EH (cell line): ENCODE data around the gene ARMH4.
A peak's percentile ranks its signal among the peaks of the same experiment; 100 is the strongest.

Experiments used
- DNase-seq: peaks from one replicate; pipeline ENCODE4 v3.0.0-alpha.2; 2015; ENCODE audit warnings: low read depth

ARMH4 gene

GRCh38 chr14:58055497-58056010 lies 96.5 kb downstream of the ARMH4 start:
- peak; percentile 1 for DNase-seq

- DNase-seq: no peak
Observed at GRCh38 chr14:58054100-58054499, 97.9 kb downstream of the ARMH4 start.

- DNase-seq: no peak
Observed at GRCh38 chr14:58048219-58048618, 103.8 kb downstream of the ARMH4 start.

GRCh38 chr14:58027904-58028303 lies 124.1 kb downstream of the ARMH4 start:
- DNase-seq: no peak

- DNase-seq: no peak
Observed at GRCh38 chr14:58026967-58027366, 125.0 kb downstream of the ARMH4 start.

- no peak for DNase-seq
Observed at GRCh38 chr14:58026219-58026618, 125.8 kb downstream of the ARMH4 start.

GRCh38 chr14:58014778-58015177 lies 137.2 kb downstream of the ARMH4 start:
- DNase-seq: no peak

- no peak for DNase-seq
Observed at GRCh38 chr14:58002618-58003017, 149.4 kb downstream of the ARMH4 start.

GRCh38 chr14:57999979-58000378 lies 152.0 kb downstream of the ARMH4 start:
- no peak for DNase-seq

GRCh38 chr14:57999471-57999870 lies 152.5 kb downstream of the ARMH4 start:
- no peak for DNase-seq

- no peak for DNase-seq
Observed at GRCh38 chr14:57998766-57999165, 153.2 kb downstream of the ARMH4 start.

GRCh38 chr14:57991353-57991752 lies 160.7 kb downstream of the ARMH4 start:
- DNase-seq: no peak

- no peak for DNase-seq
Observed at GRCh38 chr14:57988445-57988844, 163.6 kb downstream of the ARMH4 start.

GRCh38 chr14:57987596-57988300 lies 164.3 kb downstream of the ARMH4 start:
- no peak for DNase-seq

- peak; percentile 3 for DNase-seq
Observed at GRCh38 chr14:57987051-57987450, 165.0 kb downstream of the ARMH4 start.

- no peak for DNase-seq
Observed at GRCh38 chr14:57982804-57983634, 169.0 kb downstream of the ARMH4 start.

- peak; percentile 7 for DNase-seq
Observed at GRCh38 chr14:57981817-57982560, 170.0 kb downstream of the ARMH4 start.

- no peak for DNase-seq
Observed at GRCh38 chr14:57979376-57980048, 172.5 kb downstream of the ARMH4 start.

- DNase-seq: no peak
Observed at GRCh38 chr14:57976701-57977100, 175.3 kb downstream of the ARMH4 start.

GRCh38 chr14:57974896-57975295 lies 177.1 kb downstream of the ARMH4 start:
- DNase-seq: no peak

- no peak for DNase-seq
Observed at GRCh38 chr14:57970594-57970993, 181.4 kb downstream of the ARMH4 start.

GRCh38 chr14:57970175-57970574 lies 181.8 kb downstream of the ARMH4 start:
- DNase-seq: no peak
